Breast epithelium (tissue), 3 donors: ENCODE data around the gene ZBED4.

Source experiments
- POLR2AphosphoS5 ChIP-seq, 3 donors: sonication (generic); formaldehyde crosslinking; IDR thresholded peaks; one replicate each; pipeline ENCODE4 v1.6.1; 2017; ENCODE audit warnings: antibody characterized with exemption in 3 of 3
- TF ChIP-seq, protein P1 (sequence below), 3 donors: fragments of 450-650 bp; IDR thresholded peaks; one replicate each; pipeline ENCODE4 v1.5.1; 2016 to 2017; ENCODE audit warnings: antibody characterized with exemption in 3 of 3, mild to moderate bottlenecking in 3 of 3, moderate library complexity in 3 of 3

DNA sequence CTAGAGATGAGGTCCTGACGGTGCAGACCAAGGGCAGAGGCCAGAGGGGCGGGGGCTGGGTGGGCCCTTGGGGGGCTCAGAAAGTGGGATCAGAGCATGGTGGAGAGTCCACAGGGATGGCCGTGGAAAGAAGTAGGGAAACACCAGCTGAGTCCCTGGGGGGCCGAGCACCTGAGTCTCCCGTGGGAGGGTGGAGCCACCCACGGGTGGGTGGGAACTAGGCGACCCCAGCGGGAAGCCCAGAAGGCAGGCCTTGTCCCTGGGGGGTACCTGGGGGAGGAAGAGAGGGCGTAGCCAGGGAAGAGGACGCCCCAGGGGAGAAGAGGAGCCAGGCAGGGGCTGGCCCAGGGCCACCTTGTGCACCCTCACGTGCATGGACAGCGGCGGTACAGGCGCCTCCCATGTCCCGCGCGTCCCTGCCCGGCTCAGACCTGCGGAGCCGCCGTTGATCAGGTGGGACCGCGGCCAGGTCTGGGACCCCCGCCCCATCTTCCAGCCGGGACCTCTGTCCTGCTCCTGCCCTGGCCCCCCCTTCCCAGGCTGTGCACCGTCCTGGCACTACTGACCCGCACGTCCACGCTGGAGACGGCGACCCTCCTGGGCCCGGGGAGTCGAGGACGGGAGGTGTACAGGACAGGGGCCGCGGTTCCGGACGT, 75.0 kb downstream of the ZBED4 start:
- TF ChIP-seq, protein P1, sequence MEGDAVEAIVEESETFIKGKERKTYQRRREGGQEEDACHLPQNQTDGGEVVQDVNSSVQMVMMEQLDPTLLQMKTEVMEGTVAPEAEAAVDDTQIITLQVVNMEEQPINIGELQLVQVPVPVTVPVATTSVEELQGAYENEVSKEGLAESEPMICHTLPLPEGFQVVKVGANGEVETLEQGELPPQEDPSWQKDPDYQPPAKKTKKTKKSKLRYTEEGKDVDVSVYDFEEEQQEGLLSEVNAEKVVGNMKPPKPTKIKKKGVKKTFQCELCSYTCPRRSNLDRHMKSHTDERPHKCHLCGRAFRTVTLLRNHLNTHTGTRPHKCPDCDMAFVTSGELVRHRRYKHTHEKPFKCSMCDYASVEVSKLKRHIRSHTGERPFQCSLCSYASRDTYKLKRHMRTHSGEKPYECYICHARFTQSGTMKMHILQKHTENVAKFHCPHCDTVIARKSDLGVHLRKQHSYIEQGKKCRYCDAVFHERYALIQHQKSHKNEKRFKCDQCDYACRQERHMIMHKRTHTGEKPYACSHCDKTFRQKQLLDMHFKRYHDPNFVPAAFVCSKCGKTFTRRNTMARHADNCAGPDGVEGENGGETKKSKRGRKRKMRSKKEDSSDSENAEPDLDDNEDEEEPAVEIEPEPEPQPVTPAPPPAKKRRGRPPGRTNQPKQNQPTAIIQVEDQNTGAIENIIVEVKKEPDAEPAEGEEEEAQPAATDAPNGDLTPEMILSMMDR (IDR thresholded peaks at IDR 0.05) = no peak
- TF ChIP-seq POLR2AphosphoS5 (IDR thresholded peaks at IDR 0.05) = no peak
